IMR-90 (cell line): ENCODE measurements around the gene EMSY. TPM values are rescaled to one million over a fixed set of nuclear protein-coding genes. Genes with fewer than 3 reads are reported as not detected.

Experiments used
- ATAC-seq: fragments of 200-7000 bp; cut with Tn5 transposase; 2 replicates; pipeline ENCODE4 v1.9.1; 2020; ENCODE audit warnings: low read depth, mild to moderate bottlenecking, moderate library complexity
- BruUV-seq: library from RNA; stranded (reverse); fragments of 400-500 nt; replicated peaks from 2 replicates; lab custom pipeline; 2021; lab: Mats Ljungman, UMichigan
- CTCF ChIA-PET: fragments of 300-600 bp; formaldehyde crosslinking; extraction: SDS; loops from one replicate; lab custom pipeline; 2021; ENCODE audit warnings: antibody characterized with exemption; lab: Yijun Ruan, JAX
- POLR2A ChIA-PET: fragments of 300-600 bp; sonication (Branson Sonifier 250); formaldehyde crosslinking; loops from one replicate; lab custom pipeline; 2022; ENCODE audit warnings: antibody characterized with exemption; ENCODE audit not compliant: unreplicated experiment; lab: Charles Lee
- DNase-seq: peaks from one replicate; pipeline ENCODE4 v3.0.0; 2013
- H2AFZ ChIP-seq: replicated peaks from 2 replicates; pipeline ENCODE3; 2013; ENCODE audit warnings: low read length, mild to moderate bottlenecking; ENCODE audit not compliant: poor library complexity
- H2AK5ac ChIP-seq: 2 replicates; pipeline ENCODE4 v1.6.1; 2013; ENCODE audit warnings: low read depth, low read length, inconsistent platforms
- H2AK9ac ChIP-seq: replicated peaks from 2 replicates; pipeline ENCODE3; 2013; ENCODE audit warnings: mild to moderate bottlenecking, low read depth, low read length, moderate library complexity; ENCODE audit not compliant: poor library complexity
- H2BK120ac ChIP-seq: 2 replicates; pipeline ENCODE4 v1.6.1; 2013; ENCODE audit warnings: low read depth, low read length, inconsistent platforms
- H2BK15ac ChIP-seq: 3 replicates; pipeline ENCODE4 v1.6.1; 2013; ENCODE audit warnings: low read depth, low read length, inconsistent platforms
- H2BK20ac ChIP-seq: 2 replicates; pipeline ENCODE4 v1.6.1; 2013; ENCODE audit warnings: low read depth, mild to moderate bottlenecking, inconsistent platforms, low read length, moderate library complexity
- H2BK5ac ChIP-seq: 2 replicates; pipeline ENCODE4 v1.6.1; 2013; ENCODE audit warnings: mild to moderate bottlenecking, low read depth, low read length, inconsistent platforms; ENCODE audit not compliant: poor library complexity, severe bottlenecking
- H3K14ac ChIP-seq: replicated peaks from 2 replicates; pipeline ENCODE4 v1.6.1; 2013; ENCODE audit warnings: low read depth, low read length, inconsistent platforms
- H3K18ac ChIP-seq: 2 replicates; pipeline ENCODE4 v1.6.1; 2013; ENCODE audit warnings: low read depth, low read length, control low read depth
- H3K23ac ChIP-seq: 2 replicates; pipeline ENCODE4 v1.6.1; 2013; ENCODE audit warnings: low read depth, low read length, inconsistent platforms
- H3K27ac ChIP-seq: 2 replicates; pipeline ENCODE4 v1.5.1; 2013; ENCODE audit warnings: mild to moderate bottlenecking, control low read depth, low read length; ENCODE audit not compliant: insufficient read depth
- H3K27me3 ChIP-seq: 2 replicates; pipeline ENCODE4 v1.6.1; 2013; ENCODE audit warnings: low read length; ENCODE audit not compliant: control insufficient read depth, insufficient read depth
- H3K36me3 ChIP-seq: 2 replicates; pipeline ENCODE4 v1.6.1; 2013; ENCODE audit warnings: low read length, mixed read lengths; ENCODE audit not compliant: control insufficient read depth, insufficient read depth
- H3K4ac ChIP-seq: 2 replicates; pipeline ENCODE4 v1.6.1; 2013; ENCODE audit warnings: low read depth, low read length, inconsistent platforms
- H3K4me1 ChIP-seq: 2 replicates; pipeline ENCODE4 v1.6.1; 2013; ENCODE audit warnings: low read length, mixed read lengths; ENCODE audit not compliant: control insufficient read depth, insufficient read depth
- H3K4me2 ChIP-seq: 2 replicates; pipeline ENCODE4 v1.6.1; 2013; ENCODE audit warnings: low read depth, mild to moderate bottlenecking, control low read depth, low read length, moderate library complexity
- H3K4me3 ChIP-seq: 2 replicates; pipeline ENCODE4 v1.5.1; 2013; ENCODE audit warnings: low read depth, mild to moderate bottlenecking, control low read depth, low read length, moderate library complexity; ENCODE audit not compliant: insufficient read depth
- H3K56ac ChIP-seq: 2 replicates; pipeline ENCODE4 v1.6.1; 2013; ENCODE audit warnings: low read length, inconsistent platforms; ENCODE audit not compliant: insufficient read depth; ENCODE audit errors: extremely low read depth
- H3K79me1 ChIP-seq, 2 experiments: 2 replicates each; pipeline ENCODE4 v1.6.1; 2013; ENCODE audit warnings: low read length in 2 of 2, inconsistent platforms in 1 of 2, low read depth in 1 of 2
- H3K9ac ChIP-seq: 2 replicates; pipeline ENCODE4 v1.6.1; 2013; ENCODE audit warnings: low read depth, low read length, control low read depth
- H3K9me1 ChIP-seq: 2 replicates; pipeline ENCODE4 v1.6.1; 2013; ENCODE audit warnings: low read length, inconsistent platforms; ENCODE audit not compliant: insufficient read depth
- H3K9me3 ChIP-seq: 2 replicates; pipeline ENCODE4 v1.6.1; 2013; ENCODE audit warnings: low read length; ENCODE audit not compliant: control insufficient read depth, insufficient read depth
- H4K20me1 ChIP-seq: 2 replicates; pipeline ENCODE4 v1.6.1; 2013; ENCODE audit warnings: low read length, inconsistent platforms; ENCODE audit not compliant: insufficient read depth
- H4K5ac ChIP-seq: 2 replicates; pipeline ENCODE4 v1.6.1; 2013; ENCODE audit warnings: mild to moderate bottlenecking, low read depth, low read length, control low read depth
- H4K8ac ChIP-seq, 2 experiments: 2 replicates each; pipeline ENCODE4 v1.6.1; 2013; ENCODE audit warnings: low read depth in 2 of 2, low read length in 2 of 2, control low read depth in 1 of 2, inconsistent platforms in 1 of 2
- H4K91ac ChIP-seq: 2 replicates; pipeline ENCODE4 v1.6.1; 2013; ENCODE audit warnings: low read depth, low read length, inconsistent platforms; ENCODE audit not compliant: insufficient read depth
- CEBPB ChIP-seq: IDR thresholded peaks from 2 replicates; pipeline ENCODE4 v1.6.1; 2012; ENCODE audit warnings: low read depth, low read length, improper control_type of control experiment
- CHD1 ChIP-seq: IDR thresholded peaks from 2 replicates; pipeline ENCODE4 v1.6.1; 2012; ENCODE audit warnings: low read depth, low read length, improper control_type of control experiment
- ELK1 ChIP-seq: fragments of 150-350 bp; IDR thresholded peaks from 2 replicates; pipeline ENCODE4 v1.6.1; 2016; ENCODE audit warnings: low read depth, mild to moderate bottlenecking, low read length, moderate library complexity, borderline replicate concordance
- FOS ChIP-seq: fragments of 150-350 bp; IDR thresholded peaks from 2 replicates; pipeline ENCODE4 v1.6.1; 2016; ENCODE audit warnings: low read depth, low read length
- MAFK ChIP-seq: IDR thresholded peaks from 2 replicates; pipeline ENCODE4 v1.6.1; 2012; ENCODE audit warnings: low read depth, low read length, improper control_type of control experiment
- NFE2L2 ChIP-seq: fragments of 150-350 bp; IDR thresholded peaks from 2 replicates; pipeline ENCODE4 v1.6.1; 2016; ENCODE audit warnings: low read depth, mild to moderate bottlenecking, low read length
- RCOR1 ChIP-seq: IDR thresholded peaks from 2 replicates; pipeline ENCODE4 v1.6.1; 2012; ENCODE audit warnings: mild to moderate bottlenecking, low read length, improper control_type of control experiment; ENCODE audit not compliant: insufficient replicate concordance
- RFX5 ChIP-seq: IDR thresholded peaks from 2 replicates; pipeline ENCODE4 v1.8.0; 2012; ENCODE audit warnings: low read depth, mild to moderate bottlenecking, low read length, moderate library complexity
- WGBS, 2 experiments: methylation state at CpG; one replicate each; pipeline versions ENCODE4 v1.1.5 to v1.1.7; 2013; ENCODE audit warnings: missing lambda C conversion rate in 2 of 2; ENCODE audit not compliant: insufficient read length in 1 of 2; ENCODE audit errors: extremely low coverage in 2 of 2; 5-methylcytosine and 5-hydroxymethylcytosine counted together
- dilution Hi-C: fragments of 300-500 bp; cut with HindIII; formaldehyde crosslinking; loops from one replicate; pipeline ENCODE4 v1.14.3; 2018; ENCODE audit warnings: low sequenced_read_pairs; ENCODE audit not compliant: unreplicated experiment
- in situ Hi-C: fragments of 300-500 bp; cut with MboI; formaldehyde crosslinking; loops from 3 replicates; pipeline ENCODE4 v1.14.3; 2019; ENCODE audit warnings: low sequenced_read_pairs, inconsistent platforms, mixed read lengths
- intact Hi-C: fragments of 100-400 bp; cut with micrococcal nuclease; formaldehyde crosslinking; loops from 2 replicates; pipeline ENCODE4 v1.10.0; 2022
- polyA plus RNA-seq, 3 experiments: library from polyadenylated mRNA; depleted of rRNA; stranded (reverse); fragments of >200 nt; gene quantifications; 2 replicates each; pipeline ENCODE4 v1.2.3, GENCODE V29; 2012; ENCODE audit warnings: low replicate concordance in 1 of 3
- total RNA-seq: library from RNA; depleted of rRNA; stranded (reverse); fragments of >200 nt; gene quantifications from 2 replicates; pipeline ENCODE4 v1.2.3, GENCODE V29; 2012

Gene EMSY
- total and polyA plus RNA-seq, 2 of the 4 experiments (the other 2 are of a cell fraction): 14.1 to 22.0 TPM

- no peaks in the 10 kb centered on the region for H3K27me3 ChIP-seq
- ChIA-PET CTCF (no interaction called here), POLR2A (no interaction called here)
- no peaks in the 10 kb centered on the region for H4K20me1 ChIP-seq
- H3K4me3 ChIP-seq: no peak overlapping the region
- no peak overlapping the region for H4K91ac ChIP-seq
- H2BK20ac ChIP-seq: no peak overlapping the region
- no peak overlapping the region for H3K27ac ChIP-seq
- H3K4ac ChIP-seq: no peak overlapping the region
- no peaks in the 10 kb centered on the region for H3K79me1 ChIP-seq
- H3K9me3 ChIP-seq: no peaks in the 10 kb centered on the region; the same call in 1 of the 2 replicates
- intact Hi-C loops: no loop called here
- no peak overlapping the region for H2BK15ac ChIP-seq
- H3K56ac ChIP-seq: no peak overlapping the region
- DNase-seq (no peak), ATAC-seq (no peak)
- H3K4me1 ChIP-seq: no peaks in the 10 kb centered on the region
- H3K9ac ChIP-seq: no peak overlapping the region
- in situ Hi-C loops: no loop called here
- H3K36me3 ChIP-seq: no peaks in the 10 kb centered on the region
- H3K4me2 ChIP-seq: no peak overlapping the region
- H2BK5ac ChIP-seq: no peak overlapping the region
- H2AK5ac ChIP-seq: no peak overlapping the region
- H2BK120ac ChIP-seq: no peak overlapping the region
- H2AFZ ChIP-seq: no peak overlapping the region
- H3K18ac ChIP-seq: no peak overlapping the region
- BruUV-seq: no TSS peak
- H2AK9ac ChIP-seq: no peak overlapping the region
- no peak overlapping the region for H4K5ac ChIP-seq
- no peak overlapping the region for H4K8ac ChIP-seq
- no peak overlapping the region for H3K14ac ChIP-seq
- H3K23ac ChIP-seq: no peak overlapping the region
- H3K9me1 ChIP-seq: no peaks in the 10 kb centered on the region
- WGBS, 2 experiments: no CpG with 5 or more reads among the region's 4 CpGs
- TF ChIP-seq CHD1 (no peak), RFX5 (no peak), ELK1 (no peak), FOS (no peak), CEBPB (no peak), RCOR1 (no peak), NFE2L2 (no peak), MAFK (no peak)
- dilution Hi-C loops: no loop called here
Measured at GRCh38 chr11:76568139-76568538, 123.3 kb downstream of the EMSY start.
